H1 (cell line): ENCODE measurements around the gene CLCC1. TPM values are rescaled to one million over a fixed set of nuclear protein-coding genes. Genes with fewer than 3 reads are reported as not detected.

Experiments
- EGR1 ChIP-seq: IDR thresholded peaks from 2 replicates; pipeline ENCODE4 v1.6.1; 2011; ENCODE audit warnings: low read depth, low read length, borderline replicate concordance
- KDM1A ChIP-seq: fragments of 200-600, 300-600 bp; sonication (generic); IDR thresholded peaks from 2 replicates; pipeline ENCODE4 v1.7.1; 2016; ENCODE audit warnings: mild to moderate bottlenecking, low read length, borderline replicate concordance
- RBBP5 ChIP-seq: IDR thresholded peaks from 2 replicates; pipeline ENCODE4 v1.7.1; 2012; ENCODE audit warnings: low read depth, mild to moderate bottlenecking, inconsistent platforms, low read length, moderate library complexity, borderline replicate concordance
- polyA plus RNA-seq, 7 experiments: library from polyadenylated mRNA; depleted of rRNA in 3 of 7; stranded (reverse) in 5 of 7; unstranded in 2 of 7; fragments of >200 nt in 5 of 7; fragments of 200-250 nt in 2 of 7; gene quantifications; 1 replicate in 5 of 7; 2 replicates in 1 of 7; 4 replicates in 1 of 7; pipeline versions ENCODE4 v1.2.1 to v1.2.3, GENCODE V29; 2011 to 2013; ENCODE audit warnings: missing spikeins in 2 of 7, mixed read lengths in 2 of 7
- total RNA-seq: library from RNA; stranded (reverse); fragmentation: NEBNext Ultra II Directional; extraction: Animal tissue kit (Norgen Biotek cat#: 25700); gene quantifications from 2 replicates; pipeline ENCODE4 v1.2.1, GENCODE V29; 2021

The CLCC1 gene
- total and polyA plus RNA-seq, 2 of the 8 experiments (the other 6 are each of a cell fraction or from before 2014, with no cell fraction given) = 8.1 to 23.8 TPM

DNA sequence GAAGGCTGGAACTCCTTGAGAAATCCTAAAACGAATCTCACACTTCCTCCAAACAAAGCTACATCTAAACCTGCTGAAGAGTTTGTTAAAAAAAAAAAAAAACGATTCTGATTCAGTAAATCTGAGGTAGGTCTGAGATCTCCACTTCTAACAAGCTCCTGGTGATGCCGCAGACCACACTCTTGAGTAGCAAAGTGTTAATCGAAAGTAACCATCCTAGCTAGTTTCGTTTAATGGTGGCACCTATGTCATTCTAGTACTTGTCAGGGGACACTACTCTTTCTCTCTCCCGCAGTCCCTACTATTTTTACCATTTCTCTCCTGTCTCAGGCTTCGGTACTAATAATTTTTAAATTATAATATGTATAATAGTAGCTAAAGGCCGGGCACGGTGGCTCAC is 2.1 kb downstream of the CLCC1 start (continued):
- TF ChIP-seq KDM1A (no peak), RBBP5 (no peak), EGR1 (no peak)
